Endothelial cell of umbilical vein (primary cell): Measurements from ENCODE around the gene ELMO1.

Experiments used
- EZH2 ChIP-seq: IDR thresholded peaks from 2 replicates; pipeline ENCODE4 v1.6.1; 2012; ENCODE audit warnings: borderline replicate concordance, low read depth, mild to moderate bottlenecking, moderate library complexity, low read length, inconsistent platforms; ENCODE audit not compliant: severe bottlenecking
- POLR2A ChIP-seq: IDR thresholded peaks from 2 replicates; pipeline ENCODE4 v1.6.1; 2012; ENCODE audit warnings: low read depth, mild to moderate bottlenecking, control low read depth, low read length
- TF ChIP-seq, protein P1 (sequence below), 2 donors: IDR thresholded peaks; 1 replicate in 1 of 2; 2 replicates in 1 of 2; pipeline ENCODE4 v1.5.1; 2011; ENCODE audit warnings: low read length in 2 of 2, mild to moderate bottlenecking in 2 of 2, moderate library complexity in 2 of 2, control low read depth in 1 of 2, inconsistent platforms in 1 of 2, low read depth in 1 of 2; ENCODE audit not compliant: insufficient read depth in 1 of 2; ENCODE audit errors: extremely low read depth in 1 of 2

GRCh38 chr7:37142958-37143357 lies 305.7 kb downstream of the ELMO1 start:
- TF ChIP-seq, protein P1, sequence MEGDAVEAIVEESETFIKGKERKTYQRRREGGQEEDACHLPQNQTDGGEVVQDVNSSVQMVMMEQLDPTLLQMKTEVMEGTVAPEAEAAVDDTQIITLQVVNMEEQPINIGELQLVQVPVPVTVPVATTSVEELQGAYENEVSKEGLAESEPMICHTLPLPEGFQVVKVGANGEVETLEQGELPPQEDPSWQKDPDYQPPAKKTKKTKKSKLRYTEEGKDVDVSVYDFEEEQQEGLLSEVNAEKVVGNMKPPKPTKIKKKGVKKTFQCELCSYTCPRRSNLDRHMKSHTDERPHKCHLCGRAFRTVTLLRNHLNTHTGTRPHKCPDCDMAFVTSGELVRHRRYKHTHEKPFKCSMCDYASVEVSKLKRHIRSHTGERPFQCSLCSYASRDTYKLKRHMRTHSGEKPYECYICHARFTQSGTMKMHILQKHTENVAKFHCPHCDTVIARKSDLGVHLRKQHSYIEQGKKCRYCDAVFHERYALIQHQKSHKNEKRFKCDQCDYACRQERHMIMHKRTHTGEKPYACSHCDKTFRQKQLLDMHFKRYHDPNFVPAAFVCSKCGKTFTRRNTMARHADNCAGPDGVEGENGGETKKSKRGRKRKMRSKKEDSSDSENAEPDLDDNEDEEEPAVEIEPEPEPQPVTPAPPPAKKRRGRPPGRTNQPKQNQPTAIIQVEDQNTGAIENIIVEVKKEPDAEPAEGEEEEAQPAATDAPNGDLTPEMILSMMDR (IDR thresholded peaks at IDR 0.05; ENCODE audit: extremely low read depth in 1 of 2, insufficient read depth in 1 of 2, low read depth in 1 of 2, low read length in 2 of 2), result no peak
- TF ChIP-seq POLR2A, result no peak
- no peak for TF ChIP-seq EZH2
